CD4-positive, alpha-beta memory T cell (primary cell): ENCODE data around the gene TTC34. TPM values are rescaled to one million over a fixed set of nuclear protein-coding genes. Genes with fewer than 3 reads are reported as not detected.
"Not testable (repeated sequence)": the region's sequence is repeated elsewhere in the genome, so short reads cannot be mapped to it uniquely, and the experiment has no call there.

ENCODE experiments used
- CTCF ChIA-PET: fragments of 350-600 bp; sonication (Branson Sonifier 250); formaldehyde crosslinking; loops from one replicate; lab custom pipeline; 2021; ENCODE audit warnings: inconsistent platforms; ENCODE audit not compliant: partially characterized antibody; lab: Charles Lee
- POLR2A ChIA-PET: fragments of 350-600 bp; sonication (Branson Sonifier 250); formaldehyde crosslinking; loops from one replicate; lab custom pipeline; 2021; ENCODE audit not compliant: partially characterized antibody; lab: Charles Lee
- DNase-seq, 5 donors: peaks; one replicate each; pipeline versions ENCODE4 v3.0.0 to v3.0.0-alpha.2; 2020 to 2022; ENCODE audit warnings: mixed read lengths in 1 of 5
- H3K27ac ChIP-seq: one replicate; pipeline ENCODE4 v1.7.0; 2013; ENCODE audit warnings: low read depth, low read length
- H3K27me3 ChIP-seq: 2 replicates; pipeline ENCODE4 v1.7.0; 2013; ENCODE audit warnings: mild to moderate bottlenecking, low read length, moderate library complexity; ENCODE audit not compliant: insufficient read depth
- H3K36me3 ChIP-seq: 2 replicates; pipeline ENCODE4 v1.7.0; 2013; ENCODE audit warnings: mild to moderate bottlenecking, low read length, moderate library complexity; ENCODE audit not compliant: insufficient read depth
- H3K4me1 ChIP-seq: 2 replicates; pipeline ENCODE4 v1.7.0; 2013; ENCODE audit warnings: mild to moderate bottlenecking, low read length, moderate library complexity; ENCODE audit not compliant: insufficient read depth
- H3K4me3 ChIP-seq, 2 donors: one replicate each; pipeline ENCODE4 v1.7.0; 2013; ENCODE audit warnings: low read length in 2 of 2, mild to moderate bottlenecking in 1 of 2
- H3K9me3 ChIP-seq, 2 donors: one replicate each; pipeline ENCODE4 v1.7.0; 2013; ENCODE audit warnings: low read length in 2 of 2, control low read depth in 1 of 2; ENCODE audit not compliant: control insufficient read depth in 1 of 2
- H3K27ac Mint-ChIP-seq, 7 donors: one replicate each; pipeline ENCODE4 v1.8.0; 2020 to 2021; ENCODE audit warnings: mixed read lengths in 7 of 7, mild to moderate bottlenecking in 6 of 7, inconsistent platforms in 3 of 7, moderate library complexity in 3 of 7
- H3K27me3 Mint-ChIP-seq, 2 donors: one replicate each; pipeline ENCODE4 v1.8.0; 2020 to 2021; ENCODE audit warnings: mixed read lengths in 2 of 2
- H3K36me3 Mint-ChIP-seq, 2 donors: one replicate each; pipeline ENCODE4 v1.8.0; 2020 to 2021; ENCODE audit warnings: mixed read lengths in 2 of 2, inconsistent platforms in 1 of 2, mild to moderate bottlenecking in 1 of 2
- H3K4me1 Mint-ChIP-seq, 4 donors: one replicate each; pipeline ENCODE4 v1.8.0; 2020 to 2021; ENCODE audit warnings: mixed read lengths in 4 of 4, mild to moderate bottlenecking in 1 of 4
- H3K4me3 Mint-ChIP-seq, 8 donors: one replicate each; pipeline ENCODE4 v1.8.0; 2020 to 2021; ENCODE audit warnings: mixed read lengths in 8 of 8, mild to moderate bottlenecking in 7 of 8, moderate library complexity in 6 of 8, inconsistent platforms in 3 of 8
- H3K9me3 Mint-ChIP-seq, 8 donors: one replicate each; pipeline ENCODE4 v1.8.0; 2020 to 2021; ENCODE audit warnings: mixed read lengths in 8 of 8, mild to moderate bottlenecking in 5 of 8, inconsistent platforms in 3 of 8, moderate library complexity in 1 of 8
- intact Hi-C: fragments of 100-400 bp; cut with micrococcal nuclease; formaldehyde crosslinking; loops from one replicate; pipeline ENCODE4 v1.15.1; 2023
- polyA plus RNA-seq, 2 donors: library from polyadenylated mRNA; unstranded; fragments of 300-500 nt; fragmentation: Illumina TruSeq; gene quantifications; one replicate each; pipeline ENCODE4 v1.2.3, GENCODE V29; 2021
- total RNA-seq, 2 experiments: library from RNA; stranded (reverse); gene quantifications; one replicate each; pipeline ENCODE4 v1.2.3, GENCODE V29; 2021

TTC34 gene
- total and polyA plus RNA-seq, 4 experiments from 2014 or later, result 0.06 to 4.9 (median 4.8) TPM; not detected in 1

- H3K27me3 Mint-ChIP-seq, CTCF ChIA-PET, H3K36me3 ChIP-seq, H3K9me3 Mint-ChIP-seq, intact Hi-C loops, H3K4me3 Mint-ChIP-seq, H3K27ac Mint-ChIP-seq, DNase-seq, H3K36me3 Mint-ChIP-seq, H3K4me3 ChIP-seq, H3K27ac ChIP-seq, H3K4me1 ChIP-seq, POLR2A ChIA-PET, H3K4me1 Mint-ChIP-seq, H3K27me3 ChIP-seq, H3K9me3 ChIP-seq: not testable (repeated sequence)
These were observed 49.6 kb downstream of the TTC34 start for GRCh38 chr1:2751866-2752265.

- H3K4me3 Mint-ChIP-seq, H3K4me1 ChIP-seq, H3K9me3 Mint-ChIP-seq, intact Hi-C loops, POLR2A ChIA-PET, H3K27me3 Mint-ChIP-seq, CTCF ChIA-PET, H3K27ac Mint-ChIP-seq, H3K36me3 Mint-ChIP-seq, H3K27me3 ChIP-seq, H3K27ac ChIP-seq, H3K4me1 Mint-ChIP-seq, H3K36me3 ChIP-seq, H3K9me3 ChIP-seq, H3K4me3 ChIP-seq: not testable (repeated sequence)
- DNase-seq, result peak in 1 of 5 donors; percentile 31
These were observed 50.4 kb downstream of the TTC34 start for GRCh38 chr1:2750766-2751730.

GRCh38 chr1:2750041-2750680 is 51.3 kb downstream of the TTC34 start:
- H3K9me3 Mint-ChIP-seq, CTCF ChIA-PET: not testable (repeated sequence)

GRCh38 chr1:2748626-2749025 is 52.9 kb downstream of the TTC34 start:
- POLR2A ChIA-PET, H3K9me3 Mint-ChIP-seq, H3K27ac Mint-ChIP-seq, H3K36me3 ChIP-seq, H3K27ac ChIP-seq, H3K36me3 Mint-ChIP-seq, H3K27me3 ChIP-seq, H3K27me3 Mint-ChIP-seq, H3K4me1 ChIP-seq, DNase-seq, H3K9me3 ChIP-seq, H3K4me1 Mint-ChIP-seq, intact Hi-C loops, H3K4me3 ChIP-seq, CTCF ChIA-PET, H3K4me3 Mint-ChIP-seq: not testable (repeated sequence)

More at GRCh38 chr1:2750041-2750680, 51.3 kb downstream of the TTC34 start:
- H3K27me3 Mint-ChIP-seq, H3K4me1 Mint-ChIP-seq, POLR2A ChIA-PET, H3K9me3 ChIP-seq, H3K4me1 ChIP-seq, intact Hi-C loops, H3K36me3 Mint-ChIP-seq, H3K4me3 Mint-ChIP-seq, H3K4me3 ChIP-seq, H3K27ac Mint-ChIP-seq, H3K27ac ChIP-seq, H3K27me3 ChIP-seq, H3K36me3 ChIP-seq: not testable (repeated sequence)
- DNase-seq, result peak in 1 of 5 donors; percentile 40

GRCh38 chr1:2694796-2695195 is 106.7 kb downstream of the TTC34 start:
- intact Hi-C loops, H3K9me3 ChIP-seq, H3K27me3 Mint-ChIP-seq, DNase-seq, H3K36me3 Mint-ChIP-seq, H3K36me3 ChIP-seq, H3K4me3 ChIP-seq, H3K4me3 Mint-ChIP-seq, CTCF ChIA-PET, H3K27me3 ChIP-seq, H3K27ac Mint-ChIP-seq, POLR2A ChIA-PET, H3K4me1 Mint-ChIP-seq, H3K9me3 Mint-ChIP-seq, H3K4me1 ChIP-seq, H3K27ac ChIP-seq: not testable (repeated sequence)

- H3K4me3 ChIP-seq, H3K27me3 Mint-ChIP-seq, CTCF ChIA-PET, H3K4me1 Mint-ChIP-seq, POLR2A ChIA-PET, H3K36me3 ChIP-seq, H3K27ac ChIP-seq, H3K9me3 Mint-ChIP-seq, H3K27ac Mint-ChIP-seq, intact Hi-C loops, H3K4me3 Mint-ChIP-seq, H3K27me3 ChIP-seq, H3K36me3 Mint-ChIP-seq, H3K9me3 ChIP-seq, DNase-seq, H3K4me1 ChIP-seq: not testable (repeated sequence)
These were observed 111.3 kb downstream of the TTC34 start for GRCh38 chr1:2690180-2690579.

GRCh38 chr1:2688336-2688665 is 113.2 kb downstream of the TTC34 start:
- H3K4me1 ChIP-seq, H3K36me3 Mint-ChIP-seq, H3K4me1 Mint-ChIP-seq, CTCF ChIA-PET, H3K9me3 Mint-ChIP-seq, H3K4me3 Mint-ChIP-seq, H3K36me3 ChIP-seq, H3K27ac ChIP-seq, DNase-seq, POLR2A ChIA-PET, H3K27ac Mint-ChIP-seq, H3K4me3 ChIP-seq, H3K9me3 ChIP-seq, H3K27me3 ChIP-seq, intact Hi-C loops: not testable (repeated sequence)
- H3K27me3 Mint-ChIP-seq, result peaks cover 6 to 14% of the 10 kb centered on the region in 2 donors
